NCI-H2196 treated with DMSO at 0.1 percent for 48 hours (cell line): ENCODE measurements around the gene LAPTM4A.
"Not testable (repeated sequence)": the region's sequence is repeated elsewhere in the genome, so short reads cannot be mapped to it uniquely, and the experiment has no call there.

ENCODE experiments used
- DNase-seq: peaks from one replicate; lab custom pipeline; 2025; ENCODE audit not compliant: unreplicated experiment; lab: John Stamatoyannopoulos, UW

Gene LAPTM4A

GRCh38 chr2:20077411-20077940 is 26.0 kb upstream of the LAPTM4A start:
- DNase-seq = no peak

GRCh38 chr2:20076757-20077156 is 25.3 kb upstream of the LAPTM4A start:
- DNase-seq = no peak

- no peak for DNase-seq
Observed at GRCh38 chr2:20074901-20075300, 23.5 kb upstream of the LAPTM4A start.

- not testable (repeated sequence) for DNase-seq
Observed at GRCh38 chr2:20074046-20074648, 22.7 kb upstream of the LAPTM4A start.

- no peak for DNase-seq
Observed at GRCh38 chr2:20073460-20073859, 22.0 kb upstream of the LAPTM4A start.

GRCh38 chr2:20072436-20073158 is 21.2 kb upstream of the LAPTM4A start:
- DNase-seq = no peak

- no peak for DNase-seq
Observed at GRCh38 chr2:20071397-20072383, 20.3 kb upstream of the LAPTM4A start.

- no peak for DNase-seq
Observed at GRCh38 chr2:20069756-20070155, 18.3 kb upstream of the LAPTM4A start.

- DNase-seq = no peak
Observed at GRCh38 chr2:20067992-20068584, 16.7 kb upstream of the LAPTM4A start.

- DNase-seq = peak; percentile 93
Observed at GRCh38 chr2:20065885-20066602, 14.6 kb upstream of the LAPTM4A start.

GRCh38 chr2:20064841-20065240 is 13.4 kb upstream of the LAPTM4A start:
- no peak for DNase-seq

- DNase-seq = no peak
Observed at GRCh38 chr2:20064421-20064820, 13.0 kb upstream of the LAPTM4A start.

GRCh38 chr2:20062615-20063545 is 11.5 kb upstream of the LAPTM4A start:
- no peak for DNase-seq

- DNase-seq = no peak
Observed at GRCh38 chr2:20061940-20062339, 10.5 kb upstream of the LAPTM4A start.

GRCh38 chr2:20061476-20061875 is 10.0 kb upstream of the LAPTM4A start:
- no peak for DNase-seq

GRCh38 chr2:20060106-20060505 is 8.7 kb upstream of the LAPTM4A start:
- DNase-seq = no peak

GRCh38 chr2:20057268-20057667 is 5.8 kb upstream of the LAPTM4A start:
- no peak for DNase-seq

GRCh38 chr2:20054931-20055330 is 3.5 kb upstream of the LAPTM4A start:
- no peak for DNase-seq

- no peak for DNase-seq
Observed at GRCh38 chr2:20054119-20054518, 2.7 kb upstream of the LAPTM4A start.
